GM12801 (cell line): ENCODE results near the gene FMNL1.

Experiments used
- TF ChIP-seq, protein P1 (sequence below): IDR thresholded peaks from one replicate; pipeline ENCODE4 v1.5.1; 2011; ENCODE audit warnings: control low read depth; ENCODE audit not compliant: insufficient read length; ENCODE audit errors: extremely low read depth

FMNL1 gene

DNA sequence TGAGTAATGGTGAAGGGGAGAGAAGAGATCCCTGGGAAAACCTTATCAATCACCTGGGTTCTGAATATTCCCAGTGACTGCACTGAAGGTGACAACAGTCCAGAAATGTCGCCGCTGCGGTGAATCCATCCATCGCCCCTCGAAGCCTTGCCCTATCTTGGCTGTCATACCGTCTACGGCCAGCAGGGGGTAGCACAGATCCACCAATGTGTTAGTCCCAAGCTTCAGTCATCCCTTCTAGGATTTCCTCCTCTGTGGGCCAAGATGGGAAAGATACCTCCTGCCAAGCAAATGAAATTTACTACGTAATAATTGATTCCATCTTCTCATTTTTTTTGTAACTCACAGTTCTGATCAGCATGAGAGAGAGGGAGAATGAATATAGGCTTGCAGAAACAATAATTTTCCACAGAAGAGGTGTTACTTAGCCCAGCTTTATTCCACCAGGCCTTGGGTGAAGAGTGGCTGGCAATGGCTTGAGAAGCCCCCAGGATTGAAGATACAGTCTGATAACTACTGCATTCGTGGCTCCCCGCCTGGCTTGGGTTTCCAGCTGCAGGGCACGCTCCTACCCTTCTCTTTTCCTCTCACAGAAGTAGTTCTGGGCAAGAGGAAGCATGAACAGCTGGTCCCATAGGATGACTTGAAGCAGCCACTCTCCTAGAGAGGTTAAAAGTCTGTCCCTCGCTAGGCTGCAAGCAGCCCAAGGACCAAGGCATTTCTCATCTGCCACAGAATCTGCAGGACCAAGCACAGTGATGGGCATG is 2.6 kb upstream of the FMNL1 start:
- TF ChIP-seq, protein P1, sequence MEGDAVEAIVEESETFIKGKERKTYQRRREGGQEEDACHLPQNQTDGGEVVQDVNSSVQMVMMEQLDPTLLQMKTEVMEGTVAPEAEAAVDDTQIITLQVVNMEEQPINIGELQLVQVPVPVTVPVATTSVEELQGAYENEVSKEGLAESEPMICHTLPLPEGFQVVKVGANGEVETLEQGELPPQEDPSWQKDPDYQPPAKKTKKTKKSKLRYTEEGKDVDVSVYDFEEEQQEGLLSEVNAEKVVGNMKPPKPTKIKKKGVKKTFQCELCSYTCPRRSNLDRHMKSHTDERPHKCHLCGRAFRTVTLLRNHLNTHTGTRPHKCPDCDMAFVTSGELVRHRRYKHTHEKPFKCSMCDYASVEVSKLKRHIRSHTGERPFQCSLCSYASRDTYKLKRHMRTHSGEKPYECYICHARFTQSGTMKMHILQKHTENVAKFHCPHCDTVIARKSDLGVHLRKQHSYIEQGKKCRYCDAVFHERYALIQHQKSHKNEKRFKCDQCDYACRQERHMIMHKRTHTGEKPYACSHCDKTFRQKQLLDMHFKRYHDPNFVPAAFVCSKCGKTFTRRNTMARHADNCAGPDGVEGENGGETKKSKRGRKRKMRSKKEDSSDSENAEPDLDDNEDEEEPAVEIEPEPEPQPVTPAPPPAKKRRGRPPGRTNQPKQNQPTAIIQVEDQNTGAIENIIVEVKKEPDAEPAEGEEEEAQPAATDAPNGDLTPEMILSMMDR = peak; percentile 52

DNA sequence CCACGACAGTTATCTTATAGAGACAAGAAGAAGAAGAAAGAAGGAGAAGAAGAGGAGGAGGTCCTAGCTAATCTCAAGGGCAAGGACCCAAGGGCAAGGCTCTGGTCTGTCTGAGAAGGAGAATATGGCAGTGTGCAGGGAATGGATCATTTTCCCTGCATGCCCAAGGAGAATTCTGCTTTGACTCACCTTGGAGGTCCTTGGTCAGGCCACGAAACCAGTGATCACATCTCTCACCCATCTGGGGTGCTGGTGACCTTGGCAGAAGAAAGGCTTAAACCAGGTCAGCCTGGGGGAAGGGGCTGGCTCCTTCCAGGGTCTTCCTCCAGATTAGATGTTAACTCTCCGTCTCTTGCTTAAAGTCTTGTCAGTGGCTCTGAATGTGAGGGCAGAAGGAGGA is 1.6 kb upstream of the FMNL1 start:
- TF ChIP-seq, protein P1 = no peak

DNA sequence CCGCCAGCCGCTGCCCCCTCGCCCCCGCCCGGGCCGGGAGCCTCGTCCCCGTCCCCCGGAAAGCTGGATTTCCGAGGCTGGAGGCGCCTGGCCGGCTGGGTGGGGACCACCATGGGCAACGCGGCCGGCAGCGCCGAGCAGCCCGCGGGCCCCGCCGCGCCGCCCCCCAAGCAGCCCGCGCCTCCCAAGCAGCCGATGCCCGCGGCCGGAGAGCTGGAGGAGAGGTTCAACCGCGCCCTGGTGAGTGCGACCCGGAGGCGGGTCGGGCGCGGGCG is 266 bp downstream of the FMNL1 start:
- TF ChIP-seq, protein P1 = no peak

DNA sequence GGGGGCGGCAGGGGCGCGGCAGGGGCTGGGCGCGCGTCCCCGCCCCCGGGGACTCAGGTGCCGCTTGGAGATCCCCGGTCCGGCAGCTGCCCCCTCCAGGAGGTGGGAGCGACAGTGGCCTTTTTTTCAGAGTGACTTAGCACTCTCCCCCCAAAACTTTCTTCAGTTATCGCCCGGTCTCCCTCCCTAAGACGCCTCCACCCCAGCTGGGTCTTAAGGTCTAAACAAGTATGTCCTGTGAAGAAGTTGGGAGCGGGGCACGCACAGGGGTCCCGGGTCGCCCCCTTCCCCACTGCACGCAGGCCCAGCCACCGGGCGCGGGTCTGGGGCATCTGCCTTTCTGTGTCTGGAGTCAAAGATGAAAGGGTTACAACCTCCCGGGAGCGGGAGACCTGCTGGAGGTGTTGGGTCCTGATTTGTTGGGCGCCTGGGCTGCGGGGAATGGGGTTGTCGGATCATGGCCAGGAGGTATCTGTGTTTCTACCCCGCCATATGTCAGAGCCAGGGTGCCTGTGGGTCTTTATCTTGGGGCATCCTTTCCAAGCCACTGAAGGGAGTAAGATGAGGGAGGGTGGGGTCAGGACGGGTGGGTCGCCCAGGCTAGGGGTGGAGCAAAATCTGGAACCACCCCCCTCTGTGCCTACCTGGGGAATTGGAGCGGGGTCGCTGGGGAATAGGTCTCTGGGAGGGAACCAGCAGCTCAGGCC is 757 bp downstream of the FMNL1 start:
- TF ChIP-seq, protein P1 = no peak

DNA sequence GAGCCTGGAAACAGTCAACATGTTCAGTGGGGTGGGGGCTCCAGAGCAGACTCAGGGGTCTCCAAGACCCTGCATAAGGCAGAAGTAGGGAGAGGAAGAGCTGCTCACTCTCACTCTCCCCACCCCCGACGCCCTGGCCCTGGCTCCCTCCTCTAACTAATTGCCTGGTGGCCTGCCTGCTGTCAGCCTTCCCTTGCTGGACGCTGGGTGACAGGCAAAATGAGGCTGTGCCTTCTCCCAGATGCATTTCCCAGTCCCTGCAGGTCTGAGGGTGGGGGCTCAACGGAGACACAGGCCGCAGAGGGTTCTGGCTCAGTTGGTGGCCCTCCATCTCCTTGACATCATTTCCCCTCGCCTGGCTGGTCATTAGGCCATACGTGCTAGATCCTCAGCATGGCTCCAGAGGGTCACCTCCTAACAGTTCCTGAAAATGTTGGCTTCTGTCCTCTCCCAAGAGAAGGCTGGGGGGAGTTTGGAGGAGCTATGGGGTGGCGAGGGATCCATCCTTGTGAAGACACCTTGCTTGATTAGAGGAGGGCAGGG is 1.4 kb downstream of the FMNL1 start:
- TF ChIP-seq, protein P1 = no peak

DNA sequence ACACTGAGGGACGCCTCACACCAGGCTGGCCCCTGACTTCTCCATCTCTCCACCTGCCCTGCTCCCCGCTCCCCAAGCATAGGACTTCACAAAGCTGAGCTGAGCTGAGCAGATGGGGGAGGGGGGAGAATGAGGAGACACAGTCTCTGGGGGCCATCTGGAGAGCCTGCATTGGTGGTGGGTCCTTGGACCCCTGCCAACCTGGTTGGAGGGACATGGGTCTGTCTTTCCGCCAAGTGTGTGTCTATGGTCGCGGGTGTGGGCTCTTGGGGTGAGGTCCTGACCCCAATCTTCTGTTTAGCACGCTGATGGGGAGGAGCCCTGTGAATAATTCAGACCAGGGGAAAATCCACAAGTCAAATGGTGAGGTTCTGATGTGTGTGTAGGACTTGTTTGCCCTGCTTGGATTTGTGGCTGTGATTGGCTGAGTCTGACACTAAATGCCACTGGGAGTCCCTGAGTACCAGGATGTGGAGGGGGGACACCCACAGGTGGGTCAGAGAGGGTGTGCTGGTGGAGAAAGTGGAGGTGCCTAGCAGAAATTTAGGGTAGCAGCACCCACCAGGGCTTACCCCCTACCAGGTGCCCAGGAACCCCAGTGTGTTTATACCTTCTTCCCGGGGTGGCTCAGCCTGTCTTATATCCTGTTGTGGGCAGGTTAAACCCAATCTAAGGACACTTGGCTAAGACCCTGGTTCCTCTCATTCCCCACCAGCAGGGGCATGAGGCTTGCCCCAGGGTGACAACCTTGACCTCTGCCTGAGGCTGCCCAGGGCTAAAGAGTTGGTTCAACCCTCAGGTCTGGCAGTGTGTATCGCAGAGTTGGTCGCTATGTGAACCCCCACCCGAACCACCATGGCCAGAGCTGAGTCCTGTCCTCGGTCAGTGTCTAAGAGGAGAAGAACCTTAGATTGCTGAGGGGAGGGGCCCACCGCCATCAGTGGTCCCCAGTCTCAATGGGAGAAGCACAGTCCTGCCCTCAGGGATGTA is 2.1 kb downstream of the FMNL1 start:
- TF ChIP-seq, protein P1 = no peak

DNA sequence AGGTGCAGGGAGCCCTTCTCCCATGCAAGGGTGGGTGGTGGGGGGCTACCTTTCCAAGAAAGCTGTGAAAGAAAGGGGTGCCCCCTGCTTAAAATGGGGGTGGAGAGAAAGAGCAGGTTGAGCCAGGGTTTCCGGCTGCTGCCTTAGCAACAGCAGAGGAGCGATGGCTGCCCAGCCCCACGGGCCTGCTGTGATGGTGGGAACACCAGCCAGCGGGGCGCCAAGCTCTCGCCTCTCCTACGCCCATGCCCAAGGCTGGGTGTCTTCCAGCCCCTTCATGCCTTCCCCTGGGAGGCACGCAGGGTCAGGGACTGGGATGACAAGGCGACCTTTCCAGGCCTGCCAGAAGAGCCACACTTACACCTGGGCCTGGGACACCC is 3.0 kb downstream of the FMNL1 start:
- TF ChIP-seq, protein P1 = no peak
